MM.1S (cell line): ENCODE measurements around the gene NGRN.

Experiments
- EZH2 ChIP-seq: fragments of 300-600 bp; sonication (generic); optimal IDR thresholded peaks from 2 replicates; pipeline ENCODE3; 2017; ENCODE audit warnings: low read depth, mild to moderate bottlenecking, antibody characterized with exemption, low read length, mixed read lengths
- TF ChIP-seq, protein P1 (sequence below): fragments of 300-600 bp; sonication (generic); IDR thresholded peaks from 2 replicates; pipeline ENCODE4 v1.5.1; 2016; ENCODE audit warnings: antibody characterized with exemption, low read length, mixed read lengths

DNA sequence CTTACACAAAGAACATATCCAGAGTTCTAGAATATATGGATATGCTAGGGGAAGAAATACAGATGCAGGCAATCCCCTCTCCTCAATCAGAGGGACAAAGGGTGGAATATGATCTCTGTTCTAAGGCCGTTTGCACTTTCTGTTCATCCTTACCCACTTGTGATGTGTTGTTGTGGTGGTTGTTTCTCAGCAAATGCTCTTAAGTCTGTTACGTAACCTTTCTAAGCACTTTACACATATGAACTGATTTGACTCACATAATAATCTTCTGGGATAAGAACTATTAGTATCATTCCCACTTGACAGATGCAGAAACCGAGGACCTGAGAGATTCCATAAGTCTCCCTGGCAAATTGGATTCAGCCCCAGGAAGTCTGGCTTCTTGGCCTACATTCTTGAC is 40.5 kb downstream of the NGRN start:
- TF ChIP-seq, protein P1, sequence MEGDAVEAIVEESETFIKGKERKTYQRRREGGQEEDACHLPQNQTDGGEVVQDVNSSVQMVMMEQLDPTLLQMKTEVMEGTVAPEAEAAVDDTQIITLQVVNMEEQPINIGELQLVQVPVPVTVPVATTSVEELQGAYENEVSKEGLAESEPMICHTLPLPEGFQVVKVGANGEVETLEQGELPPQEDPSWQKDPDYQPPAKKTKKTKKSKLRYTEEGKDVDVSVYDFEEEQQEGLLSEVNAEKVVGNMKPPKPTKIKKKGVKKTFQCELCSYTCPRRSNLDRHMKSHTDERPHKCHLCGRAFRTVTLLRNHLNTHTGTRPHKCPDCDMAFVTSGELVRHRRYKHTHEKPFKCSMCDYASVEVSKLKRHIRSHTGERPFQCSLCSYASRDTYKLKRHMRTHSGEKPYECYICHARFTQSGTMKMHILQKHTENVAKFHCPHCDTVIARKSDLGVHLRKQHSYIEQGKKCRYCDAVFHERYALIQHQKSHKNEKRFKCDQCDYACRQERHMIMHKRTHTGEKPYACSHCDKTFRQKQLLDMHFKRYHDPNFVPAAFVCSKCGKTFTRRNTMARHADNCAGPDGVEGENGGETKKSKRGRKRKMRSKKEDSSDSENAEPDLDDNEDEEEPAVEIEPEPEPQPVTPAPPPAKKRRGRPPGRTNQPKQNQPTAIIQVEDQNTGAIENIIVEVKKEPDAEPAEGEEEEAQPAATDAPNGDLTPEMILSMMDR = no peak
- no peak for TF ChIP-seq EZH2
